GM12864 (cell line): Measurements from ENCODE around the gene THSD4.

Experiments used
- DNase-seq: peaks from one replicate; pipeline ENCODE4 v3.0.0-alpha.2; 2011; ENCODE audit warnings: low read depth
- H3K4me3 ChIP-seq: 2 replicates; pipeline ENCODE4 v1.5.1; 2011; ENCODE audit warnings: mild to moderate bottlenecking, low read depth, low read length, control low read depth
- TF ChIP-seq, protein P1 (sequence below): IDR thresholded peaks from 2 replicates; pipeline ENCODE4 v1.5.1; 2011; ENCODE audit warnings: low read depth, mild to moderate bottlenecking, moderate library complexity, low read length, control low read depth, inconsistent platforms; ENCODE audit errors: missing control alignments

The THSD4 gene

DNA sequence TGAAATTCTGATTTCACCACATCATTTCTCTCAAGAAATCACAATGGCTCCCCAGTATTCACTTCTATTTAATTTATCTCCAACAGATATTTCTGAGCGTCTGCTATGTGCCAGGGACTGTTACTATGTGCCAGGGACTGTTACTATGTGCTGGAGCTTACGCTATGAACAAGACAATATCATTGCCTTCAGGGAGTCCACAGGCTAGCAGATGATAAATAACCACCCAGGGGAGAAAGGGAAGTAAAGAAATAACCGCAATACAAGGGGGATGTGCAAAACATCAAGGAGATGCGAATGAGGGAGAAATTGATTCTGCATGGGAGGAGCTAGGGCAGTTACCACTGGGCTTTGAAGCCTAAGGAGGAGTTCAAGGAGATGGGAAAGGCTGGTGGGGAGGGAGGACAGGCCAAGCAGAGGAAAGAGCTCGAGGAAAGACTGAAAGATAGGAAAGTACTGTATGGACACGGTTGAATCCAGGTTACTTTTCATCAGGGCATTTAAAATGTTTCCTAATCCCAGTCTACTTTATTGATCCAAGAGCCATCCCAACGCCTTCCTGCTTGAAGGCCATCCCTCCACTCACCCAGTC is 2.5 kb downstream of the THSD4 start:
- TF ChIP-seq, protein P1, sequence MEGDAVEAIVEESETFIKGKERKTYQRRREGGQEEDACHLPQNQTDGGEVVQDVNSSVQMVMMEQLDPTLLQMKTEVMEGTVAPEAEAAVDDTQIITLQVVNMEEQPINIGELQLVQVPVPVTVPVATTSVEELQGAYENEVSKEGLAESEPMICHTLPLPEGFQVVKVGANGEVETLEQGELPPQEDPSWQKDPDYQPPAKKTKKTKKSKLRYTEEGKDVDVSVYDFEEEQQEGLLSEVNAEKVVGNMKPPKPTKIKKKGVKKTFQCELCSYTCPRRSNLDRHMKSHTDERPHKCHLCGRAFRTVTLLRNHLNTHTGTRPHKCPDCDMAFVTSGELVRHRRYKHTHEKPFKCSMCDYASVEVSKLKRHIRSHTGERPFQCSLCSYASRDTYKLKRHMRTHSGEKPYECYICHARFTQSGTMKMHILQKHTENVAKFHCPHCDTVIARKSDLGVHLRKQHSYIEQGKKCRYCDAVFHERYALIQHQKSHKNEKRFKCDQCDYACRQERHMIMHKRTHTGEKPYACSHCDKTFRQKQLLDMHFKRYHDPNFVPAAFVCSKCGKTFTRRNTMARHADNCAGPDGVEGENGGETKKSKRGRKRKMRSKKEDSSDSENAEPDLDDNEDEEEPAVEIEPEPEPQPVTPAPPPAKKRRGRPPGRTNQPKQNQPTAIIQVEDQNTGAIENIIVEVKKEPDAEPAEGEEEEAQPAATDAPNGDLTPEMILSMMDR, result no peak
- DNase-seq, result no peak
- no peak overlapping the region for H3K4me3 ChIP-seq

DNA sequence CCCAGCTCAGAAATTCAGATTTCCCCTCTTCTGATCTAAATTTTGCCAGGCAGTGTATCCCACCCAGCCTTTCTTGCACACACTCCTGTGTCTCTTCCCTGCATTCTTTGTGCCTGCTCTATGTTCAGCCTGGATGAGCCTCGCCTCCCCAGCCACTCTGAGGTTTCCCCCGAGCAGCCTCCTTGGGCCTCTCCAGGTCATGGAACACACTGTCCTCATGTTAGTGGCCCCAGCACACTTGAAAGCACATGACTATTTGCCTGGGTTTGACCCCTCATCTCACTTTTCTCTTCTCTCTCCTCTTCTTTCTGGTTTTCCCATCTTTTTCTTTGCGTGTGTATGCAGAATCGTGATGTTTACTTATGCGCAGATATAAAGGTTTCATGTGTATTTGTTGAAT is 3.1 kb downstream of the THSD4 start:
- TF ChIP-seq, protein P1, result no peak
- DNase-seq, result no peak

DNA sequence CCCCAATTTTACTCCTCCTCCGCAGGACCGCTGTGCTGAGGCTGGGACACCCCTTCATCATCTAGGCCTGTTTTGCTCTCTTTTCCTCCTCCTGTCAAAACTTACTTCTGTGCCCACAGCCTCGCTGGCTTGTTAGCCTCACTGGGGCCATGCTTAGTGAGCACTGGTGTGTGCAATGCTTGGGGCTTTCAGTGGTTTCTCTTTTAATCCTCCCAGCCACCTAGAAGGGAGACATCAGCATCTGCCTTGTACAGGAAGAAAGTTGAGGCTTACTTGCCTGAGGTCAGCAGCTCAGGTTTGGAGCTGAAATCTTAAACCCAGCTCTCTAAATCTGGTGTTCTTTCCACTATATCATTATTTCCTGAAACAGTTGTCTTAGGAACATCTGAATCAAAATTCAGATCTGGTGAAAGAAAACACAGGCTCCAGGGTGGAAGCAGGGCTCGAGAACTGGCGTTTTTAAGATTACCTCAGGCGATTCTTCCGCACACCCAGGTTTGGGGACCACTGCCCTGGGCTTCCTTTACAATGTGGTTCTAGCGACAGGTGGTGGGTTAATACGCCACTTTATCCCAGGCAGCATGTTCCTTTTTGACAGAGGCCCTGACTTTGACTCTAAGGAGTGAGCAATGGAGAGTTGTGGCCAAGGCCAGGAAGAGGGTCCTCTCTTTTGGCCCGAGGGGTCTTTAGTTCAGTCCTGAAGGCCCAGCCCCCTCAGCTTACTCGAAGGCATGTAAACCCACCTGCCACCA is 3.8 kb downstream of the THSD4 start:
- TF ChIP-seq, protein P1, result no peak
- no peak overlapping the region for H3K4me3 ChIP-seq
- no peak for DNase-seq

More for the DNA sequence above, 3.1 kb downstream of the THSD4 start:
- H3K4me3 ChIP-seq, result no peak overlapping the region

DNA sequence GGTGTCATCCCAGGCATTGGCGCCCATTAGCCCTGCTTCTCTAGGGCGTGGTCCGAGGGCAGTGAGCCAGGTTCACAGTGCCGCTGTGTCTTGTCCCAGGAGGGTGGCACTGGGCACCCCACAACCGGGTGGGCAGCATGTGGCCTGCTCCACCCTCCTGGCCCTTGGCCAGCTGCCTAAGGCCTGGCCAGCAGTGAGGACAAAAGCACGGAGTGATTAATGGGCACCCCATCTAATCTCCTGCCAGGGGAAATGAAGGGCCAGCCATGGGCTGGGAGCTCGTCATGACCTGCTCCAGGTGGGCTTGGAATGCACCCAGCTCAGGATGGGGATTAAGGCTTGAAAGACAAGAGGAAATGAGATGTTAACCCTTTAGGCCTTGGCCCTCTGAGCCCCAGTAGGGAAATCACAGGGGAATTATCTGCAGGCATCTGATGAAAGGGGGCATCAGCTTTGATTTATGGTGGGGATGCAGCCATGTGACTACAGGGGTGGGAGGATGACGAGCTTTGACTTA is 5.2 kb downstream of the THSD4 start:
- no peak overlapping the region for H3K4me3 ChIP-seq
- TF ChIP-seq, protein P1, result no peak
- DNase-seq, result no peak

DNA sequence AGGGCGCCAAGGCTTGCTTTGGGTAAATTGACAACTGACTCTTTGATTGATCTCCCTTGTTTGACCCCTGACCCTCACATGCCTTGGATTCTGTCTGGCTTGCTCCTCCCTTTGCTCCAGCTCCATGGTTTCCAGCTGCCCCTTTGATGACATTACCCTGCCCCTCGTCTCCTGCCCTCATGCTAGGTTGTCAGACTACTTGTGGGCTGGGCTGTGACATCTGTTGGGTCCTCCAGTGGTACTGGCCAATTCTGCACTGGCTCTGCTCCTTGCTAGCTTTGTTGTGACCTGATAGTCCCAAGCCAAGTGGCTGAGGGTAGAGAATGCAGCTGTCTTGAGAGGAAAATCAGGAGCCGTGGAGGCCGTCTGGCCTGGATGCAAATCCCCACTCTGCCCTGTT is 6.2 kb downstream of the THSD4 start:
- DNase-seq, result no peak
- no peak overlapping the region for H3K4me3 ChIP-seq
- TF ChIP-seq, protein P1, result no peak

DNA sequence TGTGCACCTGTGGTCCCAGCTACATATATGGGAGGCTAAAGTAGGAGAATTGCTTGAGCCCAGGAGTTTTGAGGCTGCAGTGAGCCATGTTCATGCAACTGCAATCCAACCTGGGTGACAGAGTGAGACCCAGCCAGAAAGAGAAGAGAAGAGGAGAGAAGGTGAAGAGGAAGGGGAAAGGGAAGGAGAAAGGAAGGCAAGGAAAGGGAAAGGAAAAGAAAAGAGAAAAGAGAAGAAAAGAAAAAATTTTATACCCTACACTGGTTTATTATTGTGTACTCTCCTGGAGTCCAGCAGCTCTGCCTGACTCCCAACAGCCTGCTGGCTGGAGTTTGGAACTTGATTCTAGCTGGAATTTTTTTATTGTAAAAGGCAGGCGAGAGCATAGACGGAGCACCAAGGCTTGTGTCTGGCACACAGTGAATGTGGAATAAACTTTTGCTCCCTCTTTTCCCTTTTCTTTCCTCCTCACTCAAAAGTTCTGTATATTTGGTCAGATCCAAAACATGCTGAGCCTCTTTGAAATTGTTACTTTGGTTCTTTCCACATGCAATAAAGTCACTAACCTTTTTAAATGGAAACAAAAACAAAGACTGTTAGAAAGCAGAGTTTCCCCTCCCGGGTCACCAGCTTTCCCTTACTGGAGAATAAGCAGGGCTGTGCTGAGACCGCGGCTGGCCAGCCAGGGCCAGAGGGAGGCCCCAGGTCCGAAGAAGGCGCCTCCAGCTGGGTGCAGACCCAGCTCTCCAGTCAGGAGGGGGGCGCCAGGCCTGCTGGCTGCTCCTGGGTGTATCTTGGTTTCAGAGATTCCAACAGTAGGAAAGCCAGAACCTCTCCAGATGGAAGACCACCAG is 9.9 kb downstream of the THSD4 start:
- TF ChIP-seq, protein P1, result no peak
- no peak for DNase-seq
- H3K4me3 ChIP-seq, result no peak overlapping the region
